ENCODE results near the gene ITGB5. TPM values are rescaled to one million over a fixed set of nuclear protein-coding genes. Genes with fewer than 3 reads are reported as not detected.
"Not testable (repeated sequence)": the region's sequence is repeated elsewhere in the genome, so short reads cannot be mapped to it uniquely, and the experiment has no call there.

ITGB5 gene
- total and polyA plus RNA-seq, 2 experiments from 2014 or later, result 103 to 109 TPM

- no peak overlapping the region for H3K4me2 ChIP-seq
- H3K79me2 ChIP-seq, result peaks cover 3% of the 10 kb centered on the region
- WGBS (ENCODE audit: low lambda C conversion rate, missing lambda C conversion rate), result 85% methylated on average over 7 of the region's 7 CpGs
- H3K4me1 ChIP-seq (ENCODE audit: insufficient read depth), result peaks cover 5% of the 10 kb centered on the region
- no peaks in the 10 kb centered on the region for H3K36me3 ChIP-seq (replicated peaks; ENCODE audit: insufficient read depth, low read depth)
- H3K9me2 ChIP-seq (replicated peaks; ENCODE audit: insufficient read depth), result no peaks in the 10 kb centered on the region
- no peaks in the 10 kb centered on the region for H4K20me1 ChIP-seq (ENCODE audit: insufficient read depth, poor library complexity, severe bottlenecking)
- no peak overlapping the region for H3K4me3 ChIP-seq
- DNase-seq (ENCODE audit: low spot score), result no peak
- no peaks in the 10 kb centered on the region for H3K9me3 ChIP-seq (ENCODE audit: low read depth)
- H3K27me3 ChIP-seq, result no peaks in the 10 kb centered on the region
- H3K27ac ChIP-seq, result peak overlapping the region; percentile 28
- H2AFZ ChIP-seq, result no peak overlapping the region
- TF ChIP-seq EZH2 (IDR thresholded peaks at IDR 0.05; ENCODE audit: borderline replicate concordance) (no peak), EZH2phosphoT487 (IDR thresholded peaks at IDR 0.05; ENCODE audit: low read depth, severe bottlenecking, unreplicated experiment) (no peak)
- TF ChIP-seq, protein P1, sequence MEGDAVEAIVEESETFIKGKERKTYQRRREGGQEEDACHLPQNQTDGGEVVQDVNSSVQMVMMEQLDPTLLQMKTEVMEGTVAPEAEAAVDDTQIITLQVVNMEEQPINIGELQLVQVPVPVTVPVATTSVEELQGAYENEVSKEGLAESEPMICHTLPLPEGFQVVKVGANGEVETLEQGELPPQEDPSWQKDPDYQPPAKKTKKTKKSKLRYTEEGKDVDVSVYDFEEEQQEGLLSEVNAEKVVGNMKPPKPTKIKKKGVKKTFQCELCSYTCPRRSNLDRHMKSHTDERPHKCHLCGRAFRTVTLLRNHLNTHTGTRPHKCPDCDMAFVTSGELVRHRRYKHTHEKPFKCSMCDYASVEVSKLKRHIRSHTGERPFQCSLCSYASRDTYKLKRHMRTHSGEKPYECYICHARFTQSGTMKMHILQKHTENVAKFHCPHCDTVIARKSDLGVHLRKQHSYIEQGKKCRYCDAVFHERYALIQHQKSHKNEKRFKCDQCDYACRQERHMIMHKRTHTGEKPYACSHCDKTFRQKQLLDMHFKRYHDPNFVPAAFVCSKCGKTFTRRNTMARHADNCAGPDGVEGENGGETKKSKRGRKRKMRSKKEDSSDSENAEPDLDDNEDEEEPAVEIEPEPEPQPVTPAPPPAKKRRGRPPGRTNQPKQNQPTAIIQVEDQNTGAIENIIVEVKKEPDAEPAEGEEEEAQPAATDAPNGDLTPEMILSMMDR (IDR thresholded peaks at IDR 0.05; ENCODE audit: poor library complexity), result no peak
These were observed 94.7 kb downstream of the ITGB5 start for GRCh38 chr3:124792341-124793040.

DNA sequence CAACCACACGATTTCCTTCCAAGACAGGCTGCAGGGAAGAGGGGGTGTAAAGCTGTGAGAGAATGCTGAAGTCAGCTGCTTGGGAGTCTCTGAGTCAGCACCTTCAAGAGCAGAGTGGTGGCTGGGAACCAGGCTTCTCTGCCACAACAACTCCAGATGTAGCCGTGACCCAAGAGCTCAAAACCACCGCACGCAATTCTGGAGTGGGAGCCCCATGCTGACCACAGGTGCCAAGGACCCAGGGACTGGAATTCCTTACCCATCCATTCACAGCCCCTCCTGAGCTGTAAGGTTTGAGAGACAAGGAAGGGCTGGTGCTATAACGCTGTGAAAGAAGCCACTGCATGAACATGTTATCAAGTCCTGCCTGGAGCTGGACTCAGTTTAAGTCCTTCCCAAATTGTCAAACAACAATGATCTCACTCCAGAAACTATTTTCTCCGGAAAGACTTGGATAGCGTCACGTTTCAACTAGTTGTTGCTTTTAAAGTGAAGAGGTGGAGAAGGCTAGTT is 95.5 kb downstream of the ITGB5 start:
- no peaks in the 10 kb centered on the region for H3K9me3 ChIP-seq (ENCODE audit: low read depth)
- peak; percentile 54 for DNase-seq (ENCODE audit: low spot score)
- H3K9me2 ChIP-seq (replicated peaks; ENCODE audit: insufficient read depth), result no peaks in the 10 kb centered on the region
- H2AFZ ChIP-seq, result no peak overlapping the region
- H3K79me2 ChIP-seq, result peaks cover 3% of the 10 kb centered on the region
- H4K20me1 ChIP-seq (ENCODE audit: insufficient read depth, poor library complexity, severe bottlenecking), result no peaks in the 10 kb centered on the region
- no peaks in the 10 kb centered on the region for H3K36me3 ChIP-seq (replicated peaks; ENCODE audit: insufficient read depth, low read depth)
- peak overlapping the region; percentile 39 for H3K27ac ChIP-seq
- TF ChIP-seq, protein P1 (IDR thresholded peaks at IDR 0.05; ENCODE audit: poor library complexity), result no peak
- TF ChIP-seq EZH2phosphoT487 (IDR thresholded peaks at IDR 0.05; ENCODE audit: low read depth, severe bottlenecking, unreplicated experiment) (no peak), EZH2 (IDR thresholded peaks at IDR 0.05; ENCODE audit: borderline replicate concordance) (no peak)
- no peak overlapping the region for H3K4me2 ChIP-seq
- H3K4me3 ChIP-seq, result no peak overlapping the region
- peaks cover 12% of the 10 kb centered on the region for H3K4me1 ChIP-seq (ENCODE audit: insufficient read depth)
- 73% methylated on average over 8 of the region's 8 CpGs for WGBS (ENCODE audit: low lambda C conversion rate, missing lambda C conversion rate)
- no peaks in the 10 kb centered on the region for H3K27me3 ChIP-seq

DNA sequence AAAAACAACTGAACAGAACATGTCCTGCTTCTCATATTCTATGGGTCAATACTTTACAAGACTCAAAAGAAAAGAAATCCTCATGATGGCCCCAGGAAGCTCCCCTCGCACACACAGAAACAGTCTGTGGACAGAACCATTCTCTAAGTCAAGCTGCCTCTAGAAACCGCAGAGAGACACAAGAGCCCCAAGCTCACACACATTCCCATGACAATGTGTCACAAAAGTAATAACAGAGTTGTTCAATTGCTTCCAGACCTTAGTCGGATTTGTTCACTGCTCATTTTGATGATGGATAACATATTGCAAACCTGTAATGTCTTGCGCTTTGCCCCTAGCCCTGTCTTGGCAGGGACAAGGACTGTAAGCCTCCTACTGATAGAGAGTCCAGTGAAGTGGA is 96.0 kb downstream of the ITGB5 start:
- no peak for DNase-seq (ENCODE audit: low spot score)
- peaks cover 18% of the 10 kb centered on the region for H3K4me1 ChIP-seq (ENCODE audit: insufficient read depth)
- H3K79me2 ChIP-seq, result peaks cover 3% of the 10 kb centered on the region
- H3K36me3 ChIP-seq (replicated peaks; ENCODE audit: insufficient read depth, low read depth), result no peaks in the 10 kb centered on the region
- no peaks in the 10 kb centered on the region for H3K9me2 ChIP-seq (replicated peaks; ENCODE audit: insufficient read depth)
- no peak overlapping the region for H2AFZ ChIP-seq
- H4K20me1 ChIP-seq (ENCODE audit: insufficient read depth, poor library complexity, severe bottlenecking), result no peaks in the 10 kb centered on the region
- no peak for TF ChIP-seq EZH2phosphoT487 (IDR thresholded peaks at IDR 0.05; ENCODE audit: low read depth, severe bottlenecking, unreplicated experiment)
- TF ChIP-seq, protein P1 (IDR thresholded peaks at IDR 0.05; ENCODE audit: poor library complexity), result no peak
- TF ChIP-seq EZH2 (IDR thresholded peaks at IDR 0.05; ENCODE audit: borderline replicate concordance), result no peak
- no peaks in the 10 kb centered on the region for H3K27me3 ChIP-seq
- no peak overlapping the region for H3K4me3 ChIP-seq
- H3K9me3 ChIP-seq (ENCODE audit: low read depth), result no peaks in the 10 kb centered on the region
- 86% methylated on average over 4 of the region's 4 CpGs for WGBS (ENCODE audit: low lambda C conversion rate, missing lambda C conversion rate)
- no peak overlapping the region for H3K4me2 ChIP-seq
- H3K27ac ChIP-seq, result peak overlapping the region; percentile 39

DNA sequence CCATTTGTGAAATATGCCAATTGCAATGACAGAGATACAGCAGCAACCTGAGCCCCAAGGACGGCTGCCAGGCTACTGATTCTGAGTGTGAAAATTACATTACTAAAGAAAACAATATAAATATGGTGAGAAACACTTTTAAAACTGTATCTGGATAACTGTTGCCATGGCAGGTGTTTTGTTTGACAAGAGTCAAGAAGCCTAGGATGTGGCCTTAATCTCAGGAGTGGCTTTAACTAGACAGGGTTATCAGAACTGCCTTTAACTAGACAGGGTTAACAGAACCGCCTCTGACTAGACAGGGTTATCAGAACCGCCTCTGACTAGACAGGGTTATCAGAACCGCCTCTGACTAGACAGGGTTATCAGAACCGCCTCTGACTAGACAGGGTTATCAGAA is 98.1 kb downstream of the ITGB5 start:
- H3K9me3 ChIP-seq (ENCODE audit: low read depth); H3K27me3 ChIP-seq; H3K27ac ChIP-seq; H3K4me2 ChIP-seq; H3K9me2 ChIP-seq (replicated peaks; ENCODE audit: insufficient read depth); H3K4me3 ChIP-seq; DNase-seq (ENCODE audit: low spot score); H4K20me1 ChIP-seq (ENCODE audit: insufficient read depth, poor library complexity, severe bottlenecking); H3K36me3 ChIP-seq (replicated peaks; ENCODE audit: insufficient read depth, low read depth); H2AFZ ChIP-seq; H3K79me2 ChIP-seq: not testable (repeated sequence)
- 79% methylated on average over 4 of the region's 5 CpGs for WGBS (ENCODE audit: low lambda C conversion rate, missing lambda C conversion rate)
- peaks cover 21% of the 10 kb centered on the region for H3K4me1 ChIP-seq (ENCODE audit: insufficient read depth)

All from hepatocyte (in vitro differentiated cells).